K562 (cell line): ENCODE measurements around the gene SCARF2. TPM values are rescaled to one million over a fixed set of nuclear protein-coding genes. Genes with fewer than 3 reads are reported as not detected.

Source experiments
- ARID2 ChIP-seq: fragments of 450-650 bp; IDR thresholded peaks from 2 replicates; pipeline ENCODE4 v1.6.1; 2017; ENCODE audit warnings: antibody characterized with exemption, mild to moderate bottlenecking
- DNMT1 ChIP-seq: fragments of 450-650 bp; IDR thresholded peaks from 2 replicates; pipeline ENCODE4 v1.6.1; 2016; ENCODE audit warnings: antibody characterized with exemption, mild to moderate bottlenecking
- ETS1 ChIP-seq: conservative IDR thresholded peaks from 2 replicates; pipeline ENCODE4 v1.6.1; 2011; ENCODE audit warnings: low read depth, mild to moderate bottlenecking, low read length; ENCODE audit not compliant: control insufficient read depth
- HOMEZ ChIP-seq: fragments of 250-450 bp; sonication (Bioruptor Pico); IDR thresholded peaks from 2 replicates; pipeline ENCODE4 v1.4.0; 2020; ENCODE audit warnings: mild to moderate bottlenecking, moderate library complexity
- KDM2B ChIP-seq: fragments of 250-450 bp; sonication (Bioruptor Pico); IDR thresholded peaks from 2 replicates; pipeline ENCODE4 v1.8.0; 2021; ENCODE audit warnings: mild to moderate bottlenecking, moderate library complexity
- PHB ChIP-seq: fragments of 250-450 bp; sonication (Bioruptor Pico); IDR thresholded peaks from 2 replicates; pipeline ENCODE4 v1.5.0; 2021
- PHF21A ChIP-seq: fragments of 450-650 bp; IDR thresholded peaks from 2 replicates; pipeline ENCODE4 v1.6.1; 2017; ENCODE audit warnings: low read depth, borderline replicate concordance
- RUNX1 ChIP-seq: sonication (generic); IDR thresholded peaks from 2 replicates; pipeline ENCODE4 v1.6.1; 2016; ENCODE audit warnings: antibody characterized with exemption, low read depth
- SIX5 ChIP-seq, 2 experiments: IDR thresholded peaks; 2 replicates each; pipeline ENCODE4 v1.6.1; 2011; ENCODE audit warnings: low read length in 2 of 2, borderline replicate concordance in 1 of 2, low read depth in 1 of 2, mild to moderate bottlenecking in 1 of 2, moderate library complexity in 1 of 2; ENCODE audit not compliant: insufficient read depth in 1 of 2
- TEAD1 ChIP-seq, 2 experiments: fragments of 450-650 bp in 1 of 2; sonication (generic) in 1 of 2; formaldehyde crosslinking; IDR thresholded peaks; 2 replicates each; pipeline versions ENCODE4 v1.4.0 to v1.8.0; 2020 to 2022; ENCODE audit warnings: mild to moderate bottlenecking in 2 of 2, missing genetic modification reagents in 1 of 2
- XRCC5 ChIP-seq: fragments of 200-400 bp; formaldehyde crosslinking; IDR thresholded peaks from 2 replicates; pipeline ENCODE4 v1.6.1; 2017; ENCODE audit warnings: low read depth, mild to moderate bottlenecking, low read length
- ZC3H11A ChIP-seq: IDR thresholded peaks from 2 replicates; pipeline ENCODE4 v1.6.1; 2012; ENCODE audit warnings: low read depth, low read length, improper control_type of control experiment
- ZFX ChIP-seq: sonication (generic); formaldehyde crosslinking; IDR thresholded peaks from 2 replicates; pipeline ENCODE4 v1.8.0; 2022; ENCODE audit warnings: mild to moderate bottlenecking, missing genetic modification reagents, moderate library complexity
- ZNF134 ChIP-seq: fragments of 250-450 bp; sonication (Bioruptor Pico); conservative IDR thresholded peaks from 2 replicates; pipeline ENCODE4 v1.4.0; 2020
- ZNF143 ChIP-seq: sonication (generic); formaldehyde crosslinking; IDR thresholded peaks from 2 replicates; pipeline ENCODE4 v1.9.0; 2022; ENCODE audit warnings: mild to moderate bottlenecking, missing genetic modification reagents
- ZNF165 ChIP-seq: fragments of 250-450 bp; sonication (Bioruptor Pico); IDR thresholded peaks from 2 replicates; pipeline ENCODE4 v1.4.0; 2020; ENCODE audit warnings: borderline replicate concordance
- ZNF507 ChIP-seq: conservative IDR thresholded peaks from 2 replicates; pipeline ENCODE4 v1.6.1; 2017; ENCODE audit warnings: missing genetic modification characterization, missing compliant biosample characterization
- polyA plus RNA-seq, 8 experiments: library from polyadenylated mRNA; depleted of rRNA in 4 of 8; stranded (reverse) in 5 of 8; unstranded in 3 of 8; fragments of >200 nt; fragmentation: Nextera tagmentation in 2 of 8; fragmentation: Illumina TruSeq in 1 of 8; extraction: Ambion mirVana in 2 of 8; extraction: Trizol in 1 of 8; gene quantifications; 2 replicates each; pipeline versions ENCODE4 v1.2.1 to v1.2.3, GENCODE V29; 2011 to 2014; ENCODE audit warnings: inconsistent platforms in 1 of 8, missing spikeins in 1 of 8
- total RNA-seq, 7 experiments: library from RNA; depleted of rRNA in 6 of 7; stranded (reverse); fragments of >200 nt in 6 of 7; fragmentation: Illumina TruSeq in 2 of 7; extraction: Trizol in 2 of 7; gene quantifications; 2 replicates each; pipeline versions ENCODE4 v1.2.1 to v1.2.3, GENCODE V29; 2011 to 2021; ENCODE audit warnings: low replicate concordance in 1 of 7
- TF ChIP-seq, protein P1 (sequence below): fragments of 250-450 bp; sonication (Bioruptor Pico); IDR thresholded peaks from 2 replicates; pipeline ENCODE4 v1.4.0; 2020; ENCODE audit warnings: borderline replicate concordance
- TF ChIP-seq, protein P2 (sequence below): fragments of 250-450 bp; sonication (Bioruptor Pico); IDR thresholded peaks from 2 replicates; pipeline ENCODE4 v1.8.0; 2022; ENCODE audit warnings: inconsistent platforms, mild to moderate bottlenecking, moderate library complexity, borderline replicate concordance

The SCARF2 gene
- total and polyA plus RNA-seq, 9 of the 15 experiments (the other 6 are each of a cell fraction or from before 2014, with no cell fraction given), result 0.06 to 0.32 (median 0.21) TPM; not detected in 5

DNA sequence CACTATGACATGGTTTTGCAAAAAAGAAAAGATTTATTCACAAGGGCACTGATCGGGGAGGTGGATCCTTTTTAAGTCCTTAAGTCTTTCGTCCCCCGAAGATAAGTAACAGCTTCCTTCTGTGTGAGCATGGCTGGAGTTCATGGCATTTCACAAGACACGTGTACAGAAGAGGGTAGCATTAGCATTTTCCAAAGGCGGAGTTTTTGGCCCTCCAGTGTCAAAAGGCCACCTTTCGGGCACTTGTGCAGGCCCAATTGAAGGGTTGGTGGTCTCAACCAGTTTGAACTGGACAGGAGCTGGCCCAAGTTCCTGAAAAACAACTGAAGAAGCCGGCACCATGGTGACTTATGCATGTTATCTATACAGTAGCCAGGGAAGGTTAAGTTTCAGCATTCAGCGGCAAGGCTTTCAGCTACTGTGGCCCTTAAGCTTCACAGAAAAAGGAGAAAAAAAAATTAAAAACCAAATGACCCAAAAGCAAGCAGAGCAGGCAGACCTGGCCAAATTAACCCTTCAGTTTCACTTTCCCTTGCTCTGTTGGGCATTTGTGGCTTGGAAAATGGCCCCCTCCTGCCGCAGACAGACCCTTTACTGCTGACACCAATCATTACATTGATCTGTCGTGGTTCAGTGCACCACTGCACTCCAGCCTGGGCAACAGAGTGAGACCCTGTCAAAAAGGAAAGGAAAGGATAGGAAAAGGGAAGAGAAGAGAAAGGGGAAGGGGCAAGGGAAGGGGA, 25.0 kb downstream of the SCARF2 start (continued):
- 0 out of 2 replicates have a peak, but pooled peaks have one; percentile 24 for TF ChIP-seq HOMEZ (CRISPR knock-in tag)
- no peak for TF ChIP-seq ZC3H11A
- TF ChIP-seq DNMT1, result no peak
- 0 out of 2 replicates have a peak, but pooled peaks have one; percentile 53 for TF ChIP-seq KDM2B (CRISPR knock-in tag)
- no peak; a peak in 1 of 4 replicates for TF ChIP-seq SIX5 (IDR thresholded peaks at IDR 0.05; ENCODE audit: borderline replicate concordance in 1 of 2, insufficient read depth in 1 of 2, low read depth in 1 of 2, low read length in 2 of 2)
- TF ChIP-seq ZNF143, result no peak
- no peak for TF ChIP-seq PHF21A
- no peak for TF ChIP-seq RUNX1
- no peak for TF ChIP-seq ZNF507 (tag)
- TF ChIP-seq ZNF134, result no peak
- TF ChIP-seq ETS1, result no peak
- TF ChIP-seq, protein P1, sequence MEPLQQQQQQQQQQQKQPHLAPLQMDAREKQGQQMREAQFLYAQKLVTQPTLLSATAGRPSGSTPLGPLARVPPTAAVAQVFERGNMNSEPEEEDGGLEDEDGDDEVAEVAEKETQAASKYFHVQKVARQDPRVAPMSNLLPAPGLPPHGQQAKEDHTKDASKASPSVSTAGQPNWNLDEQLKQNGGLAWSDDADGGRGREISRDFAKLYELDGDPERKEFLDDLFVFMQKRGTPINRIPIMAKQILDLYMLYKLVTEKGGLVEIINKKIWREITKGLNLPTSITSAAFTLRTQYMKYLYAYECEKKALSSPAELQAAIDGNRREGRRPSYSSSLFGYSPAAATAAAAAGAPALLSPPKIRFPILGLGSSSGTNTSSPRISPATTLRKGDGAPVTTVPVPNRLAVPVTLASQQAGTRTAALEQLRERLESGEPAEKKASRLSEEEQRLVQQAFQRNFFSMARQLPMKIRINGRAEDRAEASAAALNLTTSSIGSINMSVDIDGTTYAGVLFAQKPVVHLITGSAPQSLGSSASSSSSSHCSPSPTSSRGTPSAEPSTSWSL, result no peak
- TF ChIP-seq ARID2, result no peak
- peak; percentile 91 for TF ChIP-seq ZFX (CRISPR knock-in tag)
- TF ChIP-seq ZNF165, result 0 out of 2 replicates have a peak, but pooled peaks have one; percentile 35
- peak; percentile 1 to 57; a peak in 1 of 4 replicates for TF ChIP-seq TEAD1 (CRISPR knock-in tag; IDR thresholded peaks at IDR 0.05)
- no peak for TF ChIP-seq PHB
- TF ChIP-seq, protein P2, sequence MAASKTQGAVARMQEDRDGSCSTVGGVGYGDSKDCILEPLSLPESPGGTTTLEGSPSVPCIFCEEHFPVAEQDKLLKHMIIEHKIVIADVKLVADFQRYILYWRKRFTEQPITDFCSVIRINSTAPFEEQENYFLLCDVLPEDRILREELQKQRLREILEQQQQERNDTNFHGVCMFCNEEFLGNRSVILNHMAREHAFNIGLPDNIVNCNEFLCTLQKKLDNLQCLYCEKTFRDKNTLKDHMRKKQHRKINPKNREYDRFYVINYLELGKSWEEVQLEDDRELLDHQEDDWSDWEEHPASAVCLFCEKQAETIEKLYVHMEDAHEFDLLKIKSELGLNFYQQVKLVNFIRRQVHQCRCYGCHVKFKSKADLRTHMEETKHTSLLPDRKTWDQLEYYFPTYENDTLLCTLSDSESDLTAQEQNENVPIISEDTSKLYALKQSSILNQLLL (CRISPR knock-in tag), result no peak
- no peak for TF ChIP-seq XRCC5
